ENCODE measurements around the gene PTGIR. TPM values are rescaled to one million over a fixed set of nuclear protein-coding genes. Genes with fewer than 3 reads are reported as not detected.

Gene PTGIR
- total and polyA plus RNA-seq, 2 experiments from 2014 or later, result 21.1 TPM

- in situ Hi-C loops (cut with MboI), result no loop called here
- 0 out of 2 replicates have a peak overlapping the region, but pooled peaks have one; percentile 36 for H3K9ac ChIP-seq
- peak overlapping the region; percentile 36; the same call in 1 of the 2 replicates for H3K4me3 ChIP-seq
- no peaks in the 10 kb centered on the region for H3K36me3 ChIP-seq (ENCODE audit: low read depth)
- H3K27me3 ChIP-seq (replicated peaks; ENCODE audit: insufficient read depth), result no peaks in the 10 kb centered on the region
- no peaks in the 10 kb centered on the region for H3K9me3 ChIP-seq (ENCODE audit: low read depth)
- H4K20me1 ChIP-seq (ENCODE audit: insufficient read depth), result no peaks in the 10 kb centered on the region
- WGBS, 2 experiments (ENCODE audit: low coverage in 1 of 2, low lambda C conversion rate in 2 of 2, missing lambda C conversion rate in 2 of 2), result 20 to 24% methylated on average over 17 of the region's 17 CpGs
- H3K9me2 ChIP-seq (ENCODE audit: insufficient read depth), result no peaks in the 10 kb centered on the region
- 0 out of 2 replicates have a peak overlapping the region, but pooled peaks have one; percentile 24 for H3K27ac ChIP-seq
- H2AFZ ChIP-seq, result peak overlapping the region; percentile 47
- peaks cover 47% of the 10 kb centered on the region for H3F3A ChIP-seq (ENCODE audit: insufficient read depth)
- H3K4me1 ChIP-seq (ENCODE audit: insufficient read depth), result peaks cover 38% of the 10 kb centered on the region
- no peak for TF ChIP-seq EZH2phosphoT487 (IDR thresholded peaks at IDR 0.05; ENCODE audit: insufficient read depth, low read depth)
- no peak for TF ChIP-seq EZH2 (IDR thresholded peaks at IDR 0.05; ENCODE audit: insufficient read depth, poor library complexity, severe bottlenecking)
- H3K79me2 ChIP-seq (ENCODE audit: insufficient read depth), result peaks cover 6% of the 10 kb centered on the region; the same call in 1 of the 2 replicates
- DNase-seq, result peak; percentile 76
- peak overlapping the region; percentile 82 for H3K4me2 ChIP-seq (ENCODE audit: unreplicated experiment)
Measured at GRCh38 chr19:46616631-46617322, 8.1 kb downstream of the PTGIR start.

GRCh38 chr19:46615966-46616365 is 8.9 kb downstream of the PTGIR start:
- DNase-seq, result no peak
- Histone ChIP-seq H4K20me1 (ENCODE audit: insufficient read depth) (no peaks in the 10 kb centered on the region), H3K27me3 (replicated peaks; ENCODE audit: insufficient read depth) (no peaks in the 10 kb centered on the region), H3K36me3 (ENCODE audit: low read depth) (no peaks in the 10 kb centered on the region), H3K79me2 (ENCODE audit: insufficient read depth) (no peaks in the 10 kb centered on the region), H3K9me2 (ENCODE audit: insufficient read depth) (no peaks in the 10 kb centered on the region), H3K9me3 (ENCODE audit: low read depth) (no peaks in the 10 kb centered on the region), H3K27ac (no peak overlapping the region), H3K4me3 (no peak overlapping the region), H3K4me2 (ENCODE audit: unreplicated experiment) (no peak overlapping the region), H3K9ac (no peak overlapping the region), H2AFZ (no peak overlapping the region), H3F3A (ENCODE audit: insufficient read depth) (peaks cover 55% of the 10 kb centered on the region), H3K4me1 (ENCODE audit: insufficient read depth) (peaks cover 38% of the 10 kb centered on the region)
- in situ Hi-C loops (cut with MboI), result no loop called here
- WGBS, 2 experiments (ENCODE audit: low coverage in 1 of 2, low lambda C conversion rate in 2 of 2, missing lambda C conversion rate in 2 of 2), result 83 to 84% methylated on average over 10 of the region's 10 CpGs
- TF ChIP-seq EZH2phosphoT487 (IDR thresholded peaks at IDR 0.05; ENCODE audit: insufficient read depth, low read depth) (no peak), EZH2 (IDR thresholded peaks at IDR 0.05; ENCODE audit: insufficient read depth, poor library complexity, severe bottlenecking) (no peak)

GRCh38 chr19:46614114-46614722 is 10.7 kb downstream of the PTGIR start:
- Histone ChIP-seq H4K20me1 (ENCODE audit: insufficient read depth) (no peaks in the 10 kb centered on the region), H3K27me3 (replicated peaks; ENCODE audit: insufficient read depth) (no peaks in the 10 kb centered on the region), H3F3A (ENCODE audit: insufficient read depth) (peaks cover 60% of the 10 kb centered on the region), H3K27ac (no peak overlapping the region), H3K4me3 (no peak overlapping the region), H3K79me2 (ENCODE audit: insufficient read depth) (no peaks in the 10 kb centered on the region), H3K4me2 (ENCODE audit: unreplicated experiment) (no peak overlapping the region), H3K4me1 (ENCODE audit: insufficient read depth) (peaks cover 28% of the 10 kb centered on the region), H3K36me3 (ENCODE audit: low read depth) (peaks cover 8% of the 10 kb centered on the region; the same call in 1 of the 2 replicates), H3K9ac (peak overlapping the region; percentile 20; the same call in 1 of the 2 replicates), H2AFZ (0 out of 2 replicates have a peak overlapping the region, but pooled peaks have one; percentile 46), H3K9me3 (ENCODE audit: low read depth) (no peaks in the 10 kb centered on the region), H3K9me2 (ENCODE audit: insufficient read depth) (no peaks in the 10 kb centered on the region)
- in situ Hi-C loops (cut with MboI), result no loop called here
- 7 to 8% methylated on average over 12 of the region's 12 CpGs for WGBS, 2 experiments (ENCODE audit: low coverage in 1 of 2, low lambda C conversion rate in 2 of 2, missing lambda C conversion rate in 2 of 2)
- DNase-seq, result peak; percentile 84
- TF ChIP-seq EZH2 (IDR thresholded peaks at IDR 0.05; ENCODE audit: insufficient read depth, poor library complexity, severe bottlenecking) (no peak), EZH2phosphoT487 (IDR thresholded peaks at IDR 0.05; ENCODE audit: insufficient read depth, low read depth) (no peak)

GRCh38 chr19:46613525-46613924 is 11.4 kb downstream of the PTGIR start:
- WGBS, 2 experiments (ENCODE audit: low coverage in 1 of 2, low lambda C conversion rate in 2 of 2, missing lambda C conversion rate in 2 of 2), result 93 to 95% methylated on average over 22 of the region's 22 CpGs
- H3K4me2 ChIP-seq (ENCODE audit: unreplicated experiment), result no peak overlapping the region
- H3K9me2 ChIP-seq (ENCODE audit: insufficient read depth), result no peaks in the 10 kb centered on the region
- H3K36me3 ChIP-seq (ENCODE audit: low read depth), result peaks cover 15% of the 10 kb centered on the region; the same call in 1 of the 2 replicates
- in situ Hi-C loops (cut with MboI), result no loop called here
- peaks cover 21% of the 10 kb centered on the region for H3K4me1 ChIP-seq (ENCODE audit: insufficient read depth)
- no peaks in the 10 kb centered on the region for H3K79me2 ChIP-seq (ENCODE audit: insufficient read depth)
- H3K27ac ChIP-seq, result no peak overlapping the region
- H3K27me3 ChIP-seq (replicated peaks; ENCODE audit: insufficient read depth), result no peaks in the 10 kb centered on the region
- peaks cover 60% of the 10 kb centered on the region for H3F3A ChIP-seq (ENCODE audit: insufficient read depth)
- no peaks in the 10 kb centered on the region for H4K20me1 ChIP-seq (ENCODE audit: insufficient read depth)
- H2AFZ ChIP-seq, result no peak overlapping the region
- TF ChIP-seq EZH2 (IDR thresholded peaks at IDR 0.05; ENCODE audit: insufficient read depth, poor library complexity, severe bottlenecking) (no peak), EZH2phosphoT487 (IDR thresholded peaks at IDR 0.05; ENCODE audit: insufficient read depth, low read depth) (no peak)
- H3K4me3 ChIP-seq, result no peak overlapping the region
- no peak overlapping the region for H3K9ac ChIP-seq
- DNase-seq, result no peak
- H3K9me3 ChIP-seq (ENCODE audit: low read depth), result no peaks in the 10 kb centered on the region
